Liver (tissue), 9 donors: ENCODE data around the gene ERMARD. TPM values are rescaled to one million over a fixed set of nuclear protein-coding genes. Genes with fewer than 3 reads are reported as not detected.

ENCODE experiments used
- DNase-seq: peaks from one replicate; pipeline ENCODE4 v3.0.0-alpha.2; 2017; ENCODE audit warnings: low spot score
- H3K27ac ChIP-seq, 2 donors: one replicate each; pipeline ENCODE4 v1.7.0; 2013; ENCODE audit warnings: inconsistent platforms in 2 of 2, low read length in 2 of 2, control low read depth in 1 of 2, low read depth in 1 of 2, mild to moderate bottlenecking in 1 of 2
- H3K27me3 ChIP-seq, 4 donors: one replicate each; pipeline versions ENCODE4 v1.6.1 to v1.7.0; 2013; ENCODE audit warnings: low read length in 3 of 4, inconsistent platforms in 1 of 4, mild to moderate bottlenecking in 1 of 4, moderate library complexity in 1 of 4; ENCODE audit not compliant: control insufficient read depth in 4 of 4, insufficient read depth in 4 of 4
- H3K36me3 ChIP-seq, 4 donors: one replicate each; pipeline versions ENCODE4 v1.6.1 to v1.7.0; 2013; ENCODE audit warnings: low read length in 3 of 4, mild to moderate bottlenecking in 3 of 4, low read depth in 1 of 4, moderate library complexity in 1 of 4; ENCODE audit not compliant: control insufficient read depth in 4 of 4, insufficient read depth in 3 of 4
- H3K4me1 ChIP-seq, 4 donors: one replicate each; pipeline versions ENCODE4 v1.6.1 to v1.7.0; 2013; ENCODE audit warnings: low read length in 3 of 4, mild to moderate bottlenecking in 3 of 4, moderate library complexity in 1 of 4; ENCODE audit not compliant: control insufficient read depth in 4 of 4, insufficient read depth in 4 of 4
- H3K4me3 ChIP-seq, 3 donors: one replicate each; pipeline versions ENCODE4 v1.6.1 to v1.7.0; 2013; ENCODE audit warnings: low read length in 3 of 3, control low read depth in 1 of 3, low read depth in 1 of 3, mild to moderate bottlenecking in 1 of 3
- H3K9ac ChIP-seq, 2 donors: one replicate each; pipeline ENCODE4 v1.7.0; 2013; ENCODE audit warnings: low read length in 2 of 2, mild to moderate bottlenecking in 2 of 2, moderate library complexity in 2 of 2, control low read depth in 1 of 2, low read depth in 1 of 2
- H3K9me3 ChIP-seq, 4 donors: one replicate each; pipeline versions ENCODE4 v1.6.1 to v1.7.0; 2013; ENCODE audit warnings: low read length in 3 of 4; ENCODE audit not compliant: control insufficient read depth in 4 of 4
- EGR1 ChIP-seq, 2 donors: IDR thresholded peaks; 2 replicates each; pipeline ENCODE4 v1.6.1; 2016 to 2018; ENCODE audit warnings: antibody characterized with exemption in 2 of 2, low read depth in 2 of 2
- FOXA1 ChIP-seq: IDR thresholded peaks from 2 replicates; pipeline ENCODE4 v1.6.1; 2016; ENCODE audit warnings: antibody characterized with exemption
- FOXA2 ChIP-seq: IDR thresholded peaks from 2 replicates; pipeline ENCODE4 v1.6.1; 2016; ENCODE audit warnings: antibody characterized with exemption
- GABPA ChIP-seq, 2 donors: IDR thresholded peaks in 1 of 2; conservative IDR thresholded peaks in 1 of 2; 2 replicates each; pipeline ENCODE4 v1.6.1; 2016; ENCODE audit warnings: antibody characterized with exemption in 2 of 2, mild to moderate bottlenecking in 1 of 2, moderate library complexity in 1 of 2
- HNF4A ChIP-seq, 2 donors: conservative IDR thresholded peaks; 2 replicates each; pipeline ENCODE4 v1.6.1; 2016; ENCODE audit warnings: antibody characterized with exemption in 2 of 2, mild to moderate bottlenecking in 2 of 2
- HNF4G ChIP-seq: IDR thresholded peaks from 2 replicates; pipeline ENCODE4 v1.6.1; 2016; ENCODE audit warnings: antibody characterized with exemption
- JUND ChIP-seq, 2 donors: IDR thresholded peaks; 2 replicates each; pipeline ENCODE4 v1.6.1; 2016; ENCODE audit warnings: antibody characterized with exemption in 2 of 2
- NR2F2 ChIP-seq: IDR thresholded peaks from 2 replicates; pipeline ENCODE4 v1.6.1; 2016; ENCODE audit warnings: antibody characterized with exemption
- RAD21 ChIP-seq, 2 donors: IDR thresholded peaks; 2 replicates each; pipeline ENCODE4 v1.6.1; 2016; ENCODE audit warnings: antibody characterized with exemption in 2 of 2, mild to moderate bottlenecking in 2 of 2
- REST ChIP-seq: IDR thresholded peaks from 2 replicates; pipeline ENCODE4 v1.6.1; 2016; ENCODE audit warnings: antibody characterized with exemption, mild to moderate bottlenecking
- RXRA ChIP-seq, 2 donors: IDR thresholded peaks; 2 replicates each; pipeline ENCODE4 v1.6.1; 2017 to 2018; ENCODE audit warnings: antibody characterized with exemption in 2 of 2, mild to moderate bottlenecking in 1 of 2
- SP1 ChIP-seq: IDR thresholded peaks from 2 replicates; pipeline ENCODE4 v1.6.1; 2018; ENCODE audit warnings: antibody characterized with exemption, mild to moderate bottlenecking
- YY1 ChIP-seq: IDR thresholded peaks from 2 replicates; pipeline ENCODE4 v1.6.1; 2016; ENCODE audit warnings: antibody characterized with exemption, mild to moderate bottlenecking
- WGBS: extraction: QIAGEN DNeasy Blood & Tissue Kit; methylation state at CpG from one replicate; pipeline ENCODE4 v1.1.7; 2013; 5-methylcytosine and 5-hydroxymethylcytosine counted together
- polyA plus RNA-seq, 2 donors: library from polyadenylated mRNA; stranded (reverse) in 1 of 2; unstranded in 1 of 2; fragments of 200-250 nt in 1 of 2; fragments of >200 nt in 1 of 2; fragmentation: Nextera tagmentation in 1 of 2; extraction: Ambion mirVana in 1 of 2; gene quantifications; one replicate each; pipeline versions ENCODE4 v1.2.1 to v1.2.3, GENCODE V29; 2013 to 2015
- total RNA-seq, 2 donors: library from RNA; depleted of rRNA; stranded (reverse); fragments of >200 nt; gene quantifications; one replicate each; pipeline ENCODE4 v1.2.3, GENCODE V29; 2014
- TF ChIP-seq, protein P1 (sequence below): IDR thresholded peaks from 2 replicates; pipeline ENCODE4 v1.6.1; 2016; ENCODE audit warnings: antibody characterized with exemption
- donor health status: healthy.
- donor health status: healthy.
- donor health status: healthy.
- donor health status: healthy.
- donor health status: healthy.

ERMARD gene
- total and polyA plus RNA-seq, 4 donors: 10.1 to 20.7 (median 14.0) TPM

- TF ChIP-seq NR2F2: no peak
- TF ChIP-seq, protein P1, sequence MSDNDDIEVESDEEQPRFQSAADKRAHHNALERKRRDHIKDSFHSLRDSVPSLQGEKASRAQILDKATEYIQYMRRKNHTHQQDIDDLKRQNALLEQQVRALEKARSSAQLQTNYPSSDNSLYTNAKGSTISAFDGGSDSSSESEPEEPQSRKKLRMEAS: no peak
- H3K4me3 ChIP-seq: no peak overlapping the region
- no peaks in the 10 kb centered on the region for H3K9me3 ChIP-seq
- DNase-seq: no peak
- H3K9ac ChIP-seq: no peak overlapping the region
- WGBS: 93% methylated on average over 10 of the region's 10 CpGs
- no peaks in the 10 kb centered on the region for H3K27me3 ChIP-seq
- H3K36me3 ChIP-seq: peaks cover 0 to 3% (median 0%) of the 10 kb centered on the region in 4 donors
- no peak overlapping the region for H3K27ac ChIP-seq
- H3K4me1 ChIP-seq: peaks cover 11 to 22% (median 19%) of the 10 kb centered on the region in 4 donors
Measured at GRCh38 chr6:169798764-169799473, 47.5 kb downstream of the ERMARD start.

DNA sequence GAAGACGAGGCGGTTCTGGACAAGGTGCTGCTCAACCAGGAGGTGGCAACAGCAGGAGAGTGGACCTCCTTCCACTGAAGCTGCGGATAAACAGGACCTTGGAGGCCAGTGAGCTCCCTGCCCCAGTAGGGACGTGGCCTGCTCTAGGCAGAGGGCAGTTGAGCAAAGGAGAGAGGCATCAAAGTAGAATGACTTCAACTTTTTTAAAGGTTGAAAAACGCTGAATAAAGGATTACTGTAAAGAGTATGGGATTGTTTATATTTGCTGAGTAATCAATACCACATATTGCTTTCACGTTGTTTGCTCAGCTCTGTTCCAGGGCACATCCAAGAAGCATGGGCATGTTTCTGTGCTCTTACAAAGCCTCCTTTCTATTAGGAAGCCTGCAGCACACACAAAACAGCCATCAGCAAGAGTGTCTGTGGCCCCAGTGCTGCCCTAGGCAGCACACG lies 48.1 kb downstream of the ERMARD start:
- 61% methylated on average over 7 of the region's 7 CpGs for WGBS
- Histone ChIP-seq H3K4me3 (no peak overlapping the region), H3K9me3 (no peaks in the 10 kb centered on the region), H3K36me3 (peaks cover 0 to 3% (median 0%) of the 10 kb centered on the region in 4 donors), H3K4me1 (peaks cover 11 to 22% (median 19%) of the 10 kb centered on the region in 4 donors), H3K9ac (no peak overlapping the region), H3K27me3 (no peaks in the 10 kb centered on the region), H3K27ac (no peak overlapping the region)
- DNase-seq: peak; percentile 26
- TF ChIP-seq SP1 (no peak), EGR1 (IDR thresholded peaks at IDR 0.05; ENCODE audit: low read depth in 2 of 2) (no peak), HNF4A (conservative IDR thresholded peaks at IDR 0.05) (no peak), YY1 (no peak), NR2F2 (no peak), RXRA (IDR thresholded peaks at IDR 0.05) (no peak), HNF4G (no peak), REST (no peak), GABPA (IDR thresholded peaks at IDR 0.05 in 1 of 2, conservative IDR thresholded peaks at IDR 0.05 in 1 of 2) (no peak), FOXA1 (no peak)
- TF ChIP-seq, protein P1: no peak

DNA sequence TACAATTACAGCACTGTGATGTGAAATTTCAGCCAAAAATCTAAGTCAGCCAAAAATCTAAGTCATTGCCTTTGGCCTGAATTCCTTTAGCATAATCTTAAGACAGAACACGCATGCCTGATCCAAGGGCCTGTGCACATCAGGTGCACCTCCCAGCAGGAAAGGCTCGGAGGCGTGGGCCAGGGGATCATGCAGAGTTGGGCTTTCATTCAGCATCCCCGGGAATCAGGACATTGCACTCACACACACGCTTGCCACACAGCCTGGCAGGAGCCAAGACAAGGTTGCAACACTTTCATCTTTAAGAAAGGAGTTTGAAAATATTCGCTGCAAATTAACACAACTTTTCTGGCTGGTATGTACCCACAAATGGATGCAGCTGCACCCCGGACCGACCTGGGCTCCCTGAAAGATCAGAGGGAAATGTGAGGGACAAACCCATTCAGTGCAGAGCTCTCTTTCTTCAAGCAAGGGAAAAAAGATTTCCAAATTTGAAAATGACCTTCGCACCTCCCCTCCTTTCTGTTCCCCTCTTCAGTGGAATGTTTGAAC lies 48.8 kb downstream of the ERMARD start:
- Histone ChIP-seq H3K4me3 (no peak overlapping the region), H3K9ac (no peak overlapping the region), H3K9me3 (no peaks in the 10 kb centered on the region), H3K4me1 (peaks cover 11 to 22% (median 19%) of the 10 kb centered on the region in 4 donors), H3K27ac (no peak overlapping the region), H3K36me3 (peaks cover 0 to 3% (median 0%) of the 10 kb centered on the region in 4 donors), H3K27me3 (no peaks in the 10 kb centered on the region)
- WGBS: 31% methylated on average over 9 of the region's 9 CpGs
- TF ChIP-seq FOXA2 (no peak), HNF4G (peak; percentile 23), HNF4A (conservative IDR thresholded peaks at IDR 0.05) (peak; percentile 49 to 56), RXRA (IDR thresholded peaks at IDR 0.05) (peak; percentile 55 to 66), EGR1 (IDR thresholded peaks at IDR 0.05; ENCODE audit: low read depth in 2 of 2) (no peak), JUND (IDR thresholded peaks at IDR 0.05) (peak; percentile 11 to 50), RAD21 (IDR thresholded peaks at IDR 0.05) (peak in 1 of 2 donors; percentile 6)
- DNase-seq: peak; percentile 27
